Fibroblast of mammary gland (primary cell): Measurements from ENCODE around the gene ATP5PB.

Experiments used
- DNase-seq: peaks from one replicate; pipeline ENCODE4 v3.0.0-alpha.2; 2010; ENCODE audit warnings: low read depth
- H3K4me3 ChIP-seq: 2 replicates; pipeline ENCODE4 v1.5.1; 2011; ENCODE audit warnings: low read depth, mild to moderate bottlenecking, low read length, moderate library complexity; ENCODE audit not compliant: control insufficient read depth
- TF ChIP-seq, protein P1 (sequence below): conservative IDR thresholded peaks from 2 replicates; pipeline ENCODE4 v1.5.1; 2011; ENCODE audit warnings: low read depth, low read length, inconsistent platforms; ENCODE audit not compliant: control insufficient read depth, insufficient read depth

Gene ATP5PB

DNA sequence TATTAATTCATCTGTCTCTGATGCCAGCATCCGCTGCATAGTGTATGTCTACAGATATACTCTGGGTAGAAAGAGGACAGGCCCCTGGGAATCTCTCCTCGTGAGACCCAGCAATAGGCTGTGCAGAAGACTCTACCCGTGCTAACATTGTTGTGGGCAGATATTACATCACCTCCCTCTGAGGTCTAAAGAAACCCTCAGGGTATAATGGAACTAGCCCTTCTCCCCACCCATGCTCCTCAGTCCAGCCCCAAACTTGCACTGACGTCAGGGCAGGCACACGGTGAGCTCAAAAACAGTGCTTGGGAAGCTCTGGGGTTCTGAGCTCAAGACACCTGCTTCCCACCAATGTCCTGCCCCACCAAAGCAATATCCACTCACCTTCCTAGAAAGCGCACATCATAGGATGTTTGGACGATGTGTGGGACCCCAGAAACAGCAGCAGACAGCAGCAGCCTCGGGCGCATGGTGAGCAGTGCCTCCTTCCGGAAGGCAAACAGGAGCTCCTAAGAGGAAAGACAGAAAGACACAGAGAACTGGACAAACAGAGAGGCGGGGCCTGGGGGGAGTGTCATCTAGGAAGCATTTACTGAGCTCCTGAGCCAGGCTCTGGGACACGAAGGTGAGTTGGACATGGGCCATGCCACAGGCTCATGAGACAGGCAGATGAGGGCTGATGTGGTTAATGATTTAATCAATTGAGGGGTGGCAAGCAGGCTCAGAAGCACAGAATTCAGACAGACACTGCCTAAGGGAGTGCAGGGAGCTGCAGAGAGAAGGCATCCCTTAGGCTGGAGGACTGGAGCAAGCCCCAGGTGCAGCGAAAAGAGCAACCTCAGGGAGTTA is 26.5 kb upstream of the ATP5PB start:
- no peak overlapping the region for H3K4me3 ChIP-seq
- TF ChIP-seq, protein P1, sequence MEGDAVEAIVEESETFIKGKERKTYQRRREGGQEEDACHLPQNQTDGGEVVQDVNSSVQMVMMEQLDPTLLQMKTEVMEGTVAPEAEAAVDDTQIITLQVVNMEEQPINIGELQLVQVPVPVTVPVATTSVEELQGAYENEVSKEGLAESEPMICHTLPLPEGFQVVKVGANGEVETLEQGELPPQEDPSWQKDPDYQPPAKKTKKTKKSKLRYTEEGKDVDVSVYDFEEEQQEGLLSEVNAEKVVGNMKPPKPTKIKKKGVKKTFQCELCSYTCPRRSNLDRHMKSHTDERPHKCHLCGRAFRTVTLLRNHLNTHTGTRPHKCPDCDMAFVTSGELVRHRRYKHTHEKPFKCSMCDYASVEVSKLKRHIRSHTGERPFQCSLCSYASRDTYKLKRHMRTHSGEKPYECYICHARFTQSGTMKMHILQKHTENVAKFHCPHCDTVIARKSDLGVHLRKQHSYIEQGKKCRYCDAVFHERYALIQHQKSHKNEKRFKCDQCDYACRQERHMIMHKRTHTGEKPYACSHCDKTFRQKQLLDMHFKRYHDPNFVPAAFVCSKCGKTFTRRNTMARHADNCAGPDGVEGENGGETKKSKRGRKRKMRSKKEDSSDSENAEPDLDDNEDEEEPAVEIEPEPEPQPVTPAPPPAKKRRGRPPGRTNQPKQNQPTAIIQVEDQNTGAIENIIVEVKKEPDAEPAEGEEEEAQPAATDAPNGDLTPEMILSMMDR, result no peak
- no peak for DNase-seq

DNA sequence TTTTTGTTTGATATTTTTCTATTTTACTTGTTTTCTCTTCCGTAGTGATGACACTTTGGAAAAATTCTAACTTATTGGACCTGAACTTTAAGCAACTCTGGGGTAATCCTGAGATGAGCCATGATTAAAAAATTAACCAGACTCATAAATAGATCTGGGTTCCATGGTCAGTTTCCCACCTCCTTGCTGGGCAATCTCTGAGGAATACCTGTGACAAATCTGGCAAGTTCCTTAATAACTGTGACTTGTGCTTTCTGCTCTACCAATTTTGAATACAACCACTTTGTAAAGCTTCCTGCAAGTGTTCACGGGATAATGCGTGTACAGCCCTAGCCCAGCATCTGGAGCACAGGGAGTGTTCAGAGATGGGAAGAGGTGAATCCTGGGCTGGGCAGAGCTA is 25.0 kb upstream of the ATP5PB start:
- no peak for DNase-seq
- no peak overlapping the region for H3K4me3 ChIP-seq
- TF ChIP-seq, protein P1, result no peak

DNA sequence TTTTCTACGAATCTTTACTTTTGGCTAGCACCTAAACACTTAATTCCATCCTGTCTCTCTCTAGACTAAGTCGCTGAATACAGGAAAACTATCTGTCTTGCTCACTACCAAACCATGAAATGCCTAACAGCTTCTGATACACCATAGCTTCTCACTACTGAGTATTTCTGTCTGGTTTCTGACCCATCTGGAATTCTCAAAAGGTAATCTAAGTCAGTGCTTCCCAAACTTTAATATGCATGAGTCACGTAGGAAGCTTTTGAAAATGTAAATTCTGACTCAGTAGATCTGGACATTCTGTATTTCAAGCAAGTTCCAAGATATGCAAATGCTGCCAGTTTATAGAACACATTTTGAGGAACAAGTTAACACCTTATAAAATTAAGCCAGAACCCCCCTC is 12.5 kb upstream of the ATP5PB start:
- H3K4me3 ChIP-seq, result no peak overlapping the region
- TF ChIP-seq, protein P1, result no peak
- DNase-seq, result peak; percentile 57

DNA sequence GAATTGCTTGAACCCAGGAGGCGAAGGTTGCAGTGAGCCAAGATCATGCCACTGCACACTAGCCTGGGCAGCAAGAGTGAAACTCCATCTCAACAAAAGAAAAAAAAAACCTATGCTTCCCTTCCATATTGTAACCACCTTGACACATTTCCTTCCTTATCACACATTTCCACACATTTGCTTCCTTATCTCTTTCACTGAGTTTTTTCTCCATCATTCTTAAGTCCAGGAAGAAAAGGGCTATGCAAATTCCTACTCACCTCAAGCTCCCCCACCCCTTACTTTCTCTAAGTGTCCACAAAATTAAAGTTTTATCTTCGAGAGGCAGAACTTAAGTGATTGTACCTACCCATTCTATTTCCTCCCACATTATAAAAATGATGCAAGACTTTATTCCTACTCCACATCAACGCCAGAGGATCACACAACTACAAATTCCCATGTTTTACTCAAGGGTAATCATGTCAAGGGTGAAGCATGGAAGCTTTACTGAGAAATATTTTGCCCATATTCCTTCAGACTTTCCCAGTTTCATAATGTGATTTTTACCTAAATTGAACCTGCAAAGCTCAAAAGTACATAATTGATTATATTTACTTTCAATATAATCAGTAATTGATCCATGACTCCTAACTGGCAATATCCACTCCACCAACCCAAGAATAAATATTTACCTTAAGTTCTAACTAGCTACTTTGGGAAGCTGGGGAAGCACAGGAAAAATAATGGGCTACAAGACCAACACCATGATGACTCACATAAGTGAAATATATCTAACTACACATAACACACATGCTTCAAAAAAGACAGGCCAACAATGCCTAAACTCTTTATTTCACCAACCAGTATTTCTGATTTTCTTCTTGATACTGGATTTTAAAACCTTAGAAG is 9.6 kb upstream of the ATP5PB start:
- no peak overlapping the region for H3K4me3 ChIP-seq
- DNase-seq, result no peak
- TF ChIP-seq, protein P1, result no peak

GRCh38 chr1:111441573-111442192 is 7.6 kb upstream of the ATP5PB start:
- TF ChIP-seq, protein P1, result peak; percentile 57
- peak; percentile 28 for DNase-seq
- H3K4me3 ChIP-seq, result no peak overlapping the region

DNA sequence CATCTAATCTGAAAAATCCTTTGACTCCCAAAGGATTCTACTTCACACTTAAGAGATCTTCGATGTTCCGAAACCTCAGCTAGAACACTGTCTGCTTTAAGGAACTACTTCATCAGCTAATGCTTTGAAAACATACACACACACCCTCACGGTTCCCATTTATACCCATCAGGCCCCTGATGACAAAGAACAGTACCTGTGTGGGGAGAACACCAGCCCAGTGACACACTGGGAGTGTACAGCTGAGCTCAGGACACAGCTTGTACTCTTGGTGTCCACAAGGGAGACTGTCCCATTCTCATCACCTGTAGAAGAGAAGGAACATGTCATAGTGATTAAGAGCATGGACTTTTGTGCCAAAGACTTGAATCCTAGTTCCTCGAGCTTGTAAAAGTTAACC is 6.8 kb upstream of the ATP5PB start:
- no peak overlapping the region for H3K4me3 ChIP-seq
- TF ChIP-seq, protein P1, result no peak
- no peak for DNase-seq
